SU-DHL-6 (cell line): ENCODE data around the gene SELENOH.
"Not testable (repeated sequence)": the region's sequence is repeated elsewhere in the genome, so short reads cannot be mapped to it uniquely, and the experiment has no call there.

Experiments
- CTCF ChIP-seq: fragments of 200-600 bp; sonication (generic); IDR thresholded peaks from one replicate; pipeline ENCODE4 v1.5.1; 2017; ENCODE audit warnings: antibody characterized with exemption, mild to moderate bottlenecking, low read length, moderate library complexity; ENCODE audit not compliant: insufficient read depth, poor library complexity, severe bottlenecking
- EZH2phosphoT487 ChIP-seq: fragments of 200-600 bp; sonication (generic), shearing (Covaris generic); conservative IDR thresholded peaks from 2 replicates; pipeline ENCODE4 v1.6.1; 2018; ENCODE audit warnings: mild to moderate bottlenecking, antibody characterized with exemption, low read length, moderate library complexity, mixed read lengths

- TF ChIP-seq CTCF, EZH2phosphoT487: not testable (repeated sequence)
Observed at GRCh38 chr11:57716726-57717125, 24.6 kb upstream of the SELENOH start.
